NCI-H1417 treated with DMSO at 0.1 percent for 48 hours (cell line): ENCODE results near the gene WDR82.
"Not testable (repeated sequence)": the region's sequence is repeated elsewhere in the genome, so short reads cannot be mapped to it uniquely, and the experiment has no call there.

Experiments used
- DNase-seq: peaks from one replicate; lab custom pipeline; 2025; lab: John Stamatoyannopoulos, UW

The WDR82 gene

DNA sequence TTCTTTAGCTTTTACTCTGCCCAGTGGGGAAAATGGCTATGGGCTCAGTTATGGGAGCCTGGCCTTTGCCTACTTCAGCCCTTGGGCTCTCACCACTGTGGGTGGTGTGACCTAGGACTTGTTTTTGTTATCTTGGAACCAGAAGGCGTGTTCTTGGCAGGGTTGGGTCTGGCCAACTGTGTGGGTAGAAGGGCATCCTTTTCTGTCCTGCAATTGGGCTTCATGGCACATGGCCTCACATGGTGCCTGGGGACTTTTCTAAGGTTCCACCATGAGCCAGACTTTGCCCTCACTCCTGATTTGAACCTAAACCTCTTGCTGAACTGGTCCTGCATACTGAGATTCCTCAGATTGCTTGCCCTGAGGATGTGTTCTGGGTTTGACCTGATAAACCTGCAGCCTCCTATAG is 10.9 kb upstream of the WDR82 start:
- DNase-seq = no peak

DNA sequence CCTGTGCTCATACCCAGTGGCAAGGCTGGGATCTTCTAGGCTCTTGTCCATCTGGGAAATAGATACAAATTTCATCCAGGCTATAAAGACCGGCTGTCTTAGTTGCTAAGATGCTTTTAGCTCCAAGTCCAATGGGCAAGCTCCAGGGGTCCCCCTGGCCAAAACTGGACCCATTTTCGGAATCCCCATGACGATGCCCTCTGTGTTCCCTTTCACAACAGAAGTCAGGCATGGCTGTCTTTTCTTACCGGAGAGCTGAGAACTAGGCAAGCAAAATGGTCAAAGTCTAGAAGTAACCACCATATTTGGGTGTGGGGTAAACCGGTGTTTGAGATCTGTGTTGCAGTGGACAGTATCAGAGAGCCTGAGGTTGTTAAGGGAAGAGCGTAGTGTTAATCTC is 10.2 kb upstream of the WDR82 start:
- no peak for DNase-seq

DNA sequence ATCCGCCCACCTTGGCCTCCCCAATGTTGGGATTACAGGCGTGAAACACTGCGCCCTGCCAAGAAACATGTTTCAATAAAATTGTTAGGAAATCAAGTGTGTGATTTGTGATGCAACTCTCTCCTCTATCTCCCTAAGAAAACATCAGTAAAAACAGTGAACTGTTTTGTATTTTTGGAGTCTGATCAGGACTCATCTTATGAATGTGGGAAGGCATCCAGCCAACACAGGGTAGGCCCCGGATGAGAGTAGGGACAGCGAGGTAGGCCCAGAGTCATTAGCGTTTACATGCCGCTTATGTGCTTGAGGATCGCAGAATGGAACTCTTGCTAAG is 8.3 kb upstream of the WDR82 start:
- no peak for DNase-seq

DNA sequence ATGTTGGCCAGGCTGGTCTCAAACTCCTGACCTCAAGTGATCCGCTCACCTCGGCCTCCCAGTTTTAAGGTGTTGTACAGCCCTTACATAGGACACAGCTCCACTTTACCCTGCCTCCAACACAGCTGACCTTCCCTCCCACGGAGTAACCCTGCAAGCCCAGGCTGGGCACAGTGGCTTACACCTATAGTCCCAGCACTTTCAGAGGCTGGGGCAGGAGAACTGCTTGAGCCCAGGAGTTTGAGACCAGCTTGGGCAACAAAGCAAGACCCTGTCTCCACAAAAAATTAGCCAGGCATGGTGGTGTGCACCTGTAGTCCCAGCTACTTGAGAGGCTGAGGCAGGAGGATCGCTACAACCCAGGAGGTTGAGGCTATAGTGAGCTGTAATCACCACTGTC is 5.6 kb upstream of the WDR82 start:
- not testable (repeated sequence) for DNase-seq

DNA sequence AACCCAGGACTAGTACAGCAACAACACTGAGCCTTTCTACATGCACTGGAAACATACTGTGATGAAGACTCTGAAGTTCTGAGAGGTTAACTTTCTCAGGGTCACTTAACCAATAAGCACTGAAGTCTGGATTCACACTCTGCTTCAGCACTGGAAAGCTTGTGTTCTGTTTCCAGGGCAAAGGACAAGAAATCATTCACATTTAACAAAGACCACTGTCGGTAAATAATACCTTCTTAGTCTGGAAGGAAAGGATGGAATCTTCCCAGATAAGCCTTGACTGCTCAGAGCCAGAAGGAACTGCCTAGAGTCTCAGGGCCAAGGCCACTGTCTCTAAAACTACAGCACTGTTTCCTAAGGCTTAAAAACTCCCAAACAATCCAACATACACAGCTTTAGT is 4.9 kb upstream of the WDR82 start:
- no peak for DNase-seq

DNA sequence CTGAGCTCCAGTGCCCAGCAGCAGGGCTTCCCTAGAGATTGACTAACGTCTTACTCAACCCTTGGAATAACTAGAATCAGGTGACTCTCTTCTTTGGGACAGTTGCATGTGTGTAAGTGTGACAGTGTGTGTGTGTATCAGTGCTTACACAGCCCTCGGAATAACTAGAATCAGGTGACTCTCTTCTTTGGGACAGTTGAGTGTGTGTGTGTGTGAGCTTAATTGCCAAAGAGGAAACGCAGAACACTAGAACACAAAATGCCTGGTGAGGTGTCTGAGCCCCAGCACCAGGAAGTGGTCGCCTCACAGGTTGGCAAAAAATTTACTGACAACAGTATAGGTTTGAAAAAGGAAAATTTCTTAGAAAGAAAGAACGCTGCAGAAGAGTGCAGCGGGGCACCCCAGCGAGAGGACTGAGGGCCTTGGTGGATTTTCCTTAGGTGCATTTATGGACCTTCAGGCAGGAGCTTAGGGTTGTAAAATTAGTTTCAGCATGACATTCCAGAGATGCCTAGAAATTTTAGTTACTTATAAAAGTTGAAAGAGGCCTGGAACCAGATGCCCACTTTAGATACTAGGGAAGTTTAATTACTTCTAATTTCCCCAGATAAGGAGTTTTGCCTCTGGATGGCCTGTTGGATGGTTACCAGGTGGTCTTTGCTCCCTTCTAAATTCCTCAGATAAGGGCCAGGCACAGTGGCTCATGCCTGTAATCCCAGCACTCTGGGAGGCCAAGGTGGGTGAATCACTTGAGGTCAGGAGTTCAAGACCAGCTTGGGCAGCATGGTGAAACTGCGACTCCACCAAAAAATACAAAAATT is 3.7 kb upstream of the WDR82 start:
- no peak for DNase-seq

DNA sequence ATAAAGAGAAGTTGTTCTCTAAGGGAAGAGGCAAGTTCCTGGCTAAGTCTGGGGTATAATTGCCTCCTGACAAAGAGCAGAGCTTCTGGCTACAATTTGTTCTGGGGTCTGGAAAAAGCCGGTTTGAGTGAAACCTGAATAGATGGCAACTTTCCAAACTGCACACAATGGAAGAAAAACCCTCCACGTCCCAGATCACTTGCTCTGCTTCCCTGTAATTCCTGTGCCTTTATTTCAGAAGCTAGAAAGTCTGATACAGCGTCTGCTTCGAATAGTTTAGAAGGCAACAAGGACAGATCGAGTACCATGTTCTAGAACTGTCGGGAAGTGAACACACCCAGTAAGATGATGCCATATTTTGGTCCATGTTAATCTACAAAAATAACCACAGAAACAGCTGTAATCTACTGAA is 1.6 kb upstream of the WDR82 start:
- DNase-seq = no peak

DNA sequence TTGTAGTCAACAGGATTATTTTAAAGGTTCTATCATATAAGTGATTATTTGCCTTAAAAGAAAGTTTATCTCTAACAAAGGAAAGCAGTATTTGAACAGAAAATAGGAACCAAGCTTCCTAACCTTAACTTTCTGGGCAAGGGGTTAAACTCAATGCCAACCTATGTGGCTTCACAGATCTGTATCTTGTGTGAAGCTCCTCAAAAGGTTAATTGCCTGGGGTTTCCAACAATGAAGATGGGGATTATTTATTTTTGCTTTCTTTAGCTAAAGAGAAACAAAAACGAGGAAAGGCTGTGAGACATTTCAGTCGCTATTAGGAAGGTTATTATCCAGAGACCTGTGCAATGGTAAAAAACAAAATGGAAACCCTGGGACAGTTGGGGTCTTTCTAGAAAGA is 1.1 kb upstream of the WDR82 start:
- DNase-seq = no peak

DNA sequence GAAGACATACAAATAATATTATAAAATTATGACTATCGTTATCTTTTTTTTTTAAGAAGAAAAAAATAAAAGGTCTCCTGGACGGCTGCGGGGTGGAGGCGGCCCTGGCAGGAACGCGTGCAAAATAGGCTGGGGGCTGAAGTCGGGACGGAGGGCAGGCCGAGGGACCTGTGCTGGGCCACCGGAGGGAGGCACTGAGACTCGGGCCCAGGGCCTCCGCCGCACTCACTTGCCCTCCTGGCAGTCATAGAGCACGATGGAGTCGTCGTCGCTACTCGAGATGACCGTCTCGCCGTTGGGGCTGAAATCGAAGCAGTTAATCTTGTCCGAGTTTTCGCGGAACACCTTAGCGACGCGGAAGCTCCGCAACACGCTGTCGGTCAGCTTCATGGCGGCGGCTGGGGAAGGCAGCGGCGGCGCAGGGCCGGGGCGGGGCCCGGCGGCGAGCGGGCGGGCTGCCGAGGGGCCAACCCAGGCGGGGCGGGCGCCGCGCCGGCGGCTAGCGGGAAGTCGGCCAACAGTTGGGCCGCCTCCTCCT is 408 bp downstream of the WDR82 start:
- DNase-seq = no peak

DNA sequence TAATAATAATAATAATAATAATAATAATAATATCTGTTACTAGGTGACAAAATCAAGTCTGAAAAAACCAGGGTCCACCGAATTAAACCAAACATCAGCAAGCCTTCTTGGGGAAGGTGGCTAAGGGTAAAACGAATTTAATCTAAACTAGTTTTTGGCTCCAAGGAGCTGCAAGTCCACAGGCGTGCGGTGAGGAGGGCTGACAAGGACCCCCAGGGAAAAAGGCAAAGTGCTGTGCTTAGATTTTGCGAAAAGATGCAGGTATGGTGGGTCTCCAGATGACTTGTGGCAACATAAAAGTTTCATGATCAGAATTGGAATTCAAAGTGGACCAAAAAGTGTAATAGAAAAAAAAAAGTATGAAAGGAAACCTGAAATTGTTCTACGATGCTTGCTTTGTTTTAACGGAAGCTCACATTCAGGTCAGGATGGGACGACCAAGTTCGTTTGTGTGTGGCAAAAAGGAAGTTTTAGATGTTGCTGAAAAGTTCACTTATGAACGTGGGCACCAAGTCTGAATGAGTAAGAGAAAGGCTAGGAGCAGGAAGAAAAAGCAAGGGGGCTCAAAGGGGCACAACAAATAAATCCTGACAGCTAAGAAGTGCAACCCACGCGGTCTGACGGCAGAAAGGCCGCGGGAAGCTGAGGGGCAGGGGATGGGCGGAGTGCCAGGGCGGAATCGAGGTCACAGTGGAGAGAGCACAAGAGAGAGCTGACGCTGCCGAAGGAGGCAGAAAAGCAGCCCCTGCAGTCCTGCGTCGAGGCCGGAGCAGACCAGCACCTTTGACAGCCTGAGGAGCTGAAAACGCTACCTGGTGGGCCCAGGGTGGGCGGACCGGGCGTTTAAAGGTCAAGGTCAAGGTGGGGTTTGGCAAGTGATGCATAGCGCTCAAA is 1.1 kb downstream of the WDR82 start:
- DNase-seq = no peak

DNA sequence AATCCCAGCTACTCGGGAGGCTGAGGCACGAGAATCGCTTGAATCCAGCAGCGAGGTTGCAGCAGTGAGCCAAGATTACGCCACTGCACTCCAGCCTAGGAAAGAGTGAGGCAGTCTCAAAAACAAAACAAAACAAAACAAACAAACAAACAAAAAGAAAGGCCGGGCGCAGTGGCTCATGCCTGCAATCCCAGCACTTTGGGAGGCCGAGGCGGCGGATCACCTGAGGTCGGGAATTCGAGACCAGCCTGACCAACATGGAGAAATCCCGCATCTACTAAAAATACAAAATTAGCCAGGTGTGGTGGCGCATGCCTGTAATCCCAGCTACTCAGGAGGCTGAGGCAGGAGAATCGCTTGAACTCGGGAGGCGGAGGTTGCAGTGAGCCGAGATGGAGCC is 3.7 kb downstream of the WDR82 start:
- not testable (repeated sequence) for DNase-seq

DNA sequence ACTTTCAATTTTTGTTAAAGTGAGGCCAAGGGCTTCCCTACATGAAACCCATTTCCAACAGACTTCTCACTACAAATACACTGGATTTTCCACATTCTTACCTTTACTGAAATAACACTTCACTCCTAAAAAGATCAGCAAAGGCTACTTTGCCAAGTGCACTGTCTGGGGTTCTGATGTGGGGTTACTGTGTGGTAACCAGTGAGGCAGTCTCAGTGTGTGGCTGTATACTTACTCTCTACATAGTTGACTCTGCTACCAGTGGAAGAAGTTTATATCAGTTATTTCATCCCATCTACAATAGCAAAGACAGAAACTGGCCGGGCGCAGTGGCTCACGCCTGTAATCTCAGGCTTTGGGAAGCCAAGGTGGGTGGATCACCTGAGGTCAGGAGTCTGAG is 5.6 kb downstream of the WDR82 start:
- DNase-seq = no peak

DNA sequence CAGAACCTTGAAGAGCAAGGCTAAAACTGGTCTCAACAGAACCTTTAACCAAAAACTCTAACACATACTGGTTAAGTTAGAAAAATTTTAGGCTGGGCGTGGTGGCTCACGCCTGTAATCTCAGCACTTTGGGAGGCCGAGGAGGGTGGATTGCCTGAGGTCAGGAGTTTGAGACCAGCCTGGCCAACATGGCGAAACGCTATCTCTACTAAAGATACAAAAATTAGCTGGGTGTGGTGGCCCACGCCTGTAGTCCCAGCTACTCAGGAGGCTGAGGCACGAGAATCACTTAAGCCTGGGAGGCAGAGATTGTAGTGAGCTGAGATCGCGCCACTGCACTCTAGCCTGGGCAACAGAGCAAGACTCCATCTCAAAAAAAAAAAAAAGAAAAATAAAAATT is 6.3 kb downstream of the WDR82 start:
- DNase-seq = not testable (repeated sequence)

DNA sequence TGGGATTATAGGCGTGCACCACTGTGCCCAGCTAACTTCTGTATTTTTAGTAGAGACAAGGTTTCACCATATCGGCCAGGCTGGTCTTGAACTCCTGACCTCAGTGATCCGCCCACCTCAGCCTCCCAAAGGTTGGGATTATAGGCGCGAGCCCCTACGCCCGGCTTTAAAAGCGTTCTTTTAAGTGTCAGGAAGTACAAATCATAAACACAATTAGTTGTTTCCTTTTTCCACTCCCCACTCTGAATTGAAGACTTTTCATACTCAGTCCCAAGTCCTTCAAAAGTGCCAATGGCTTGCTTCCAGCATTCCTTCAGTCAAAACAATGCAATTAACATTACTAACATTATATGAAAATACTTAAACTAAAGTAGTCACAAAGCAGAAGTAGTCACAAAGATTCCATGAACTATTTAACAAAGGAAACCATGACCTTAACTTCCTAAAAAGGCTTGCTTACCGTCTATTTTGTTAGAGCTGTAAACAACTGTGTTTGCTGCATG is 8.1 kb downstream of the WDR82 start:
- no peak for DNase-seq

DNA sequence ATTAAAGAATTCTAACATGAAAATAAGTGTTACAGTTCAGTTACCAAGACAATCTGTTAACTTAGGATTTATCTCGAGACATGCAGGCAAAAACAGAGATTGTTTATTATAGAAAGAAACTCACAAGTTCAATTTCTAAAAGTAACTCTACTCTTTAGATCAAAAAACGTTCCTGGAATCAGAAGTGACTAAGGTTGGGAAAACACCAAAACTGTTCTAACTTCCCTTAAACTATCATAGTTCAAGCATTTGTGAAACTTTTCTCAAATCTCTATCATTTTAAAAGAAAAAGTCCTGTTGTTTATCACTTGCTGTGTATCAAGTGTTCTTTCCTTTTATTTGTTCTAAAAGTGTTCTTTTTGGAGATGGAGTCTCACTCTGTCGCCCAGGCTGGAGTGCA is 8.7 kb downstream of the WDR82 start:
- no peak for DNase-seq

DNA sequence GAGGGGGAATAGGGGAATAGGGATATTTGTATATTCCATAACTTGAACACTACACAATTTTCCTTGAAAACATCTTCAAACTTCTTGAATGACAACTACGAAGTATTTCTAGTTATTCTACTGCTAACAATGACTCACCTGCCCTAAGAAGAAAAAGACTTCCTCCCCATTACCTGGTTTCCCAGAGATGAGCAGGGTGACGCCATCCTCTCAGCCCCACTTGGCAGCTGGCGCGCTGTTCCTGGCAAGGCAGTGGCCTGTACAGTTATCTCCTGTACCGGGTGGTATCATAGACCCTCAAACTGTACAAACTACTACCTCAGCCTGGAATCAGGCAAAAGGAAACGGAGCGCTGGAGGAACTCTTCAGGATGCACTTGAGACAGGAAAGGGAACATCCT is 10.4 kb downstream of the WDR82 start:
- DNase-seq = no peak

DNA sequence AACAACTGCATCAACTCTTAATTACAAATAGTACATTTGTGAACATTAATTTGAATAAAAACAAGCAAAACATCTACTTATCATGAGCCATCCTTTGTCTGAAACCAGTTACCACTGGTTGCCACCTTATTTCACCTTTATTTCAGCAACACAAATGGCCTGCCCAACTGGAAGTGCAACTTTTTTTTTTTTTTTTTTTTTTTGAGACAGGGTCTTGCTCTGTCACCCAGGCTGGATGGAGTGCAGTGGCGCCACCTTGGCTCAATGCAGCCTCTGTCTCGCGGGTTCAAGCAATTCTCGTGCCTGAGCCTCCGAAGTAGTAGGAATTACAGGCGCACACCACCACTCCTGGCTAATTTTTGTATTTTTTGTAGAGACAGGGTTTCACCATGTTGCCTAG is 13.1 kb downstream of the WDR82 start:
- no peak for DNase-seq

DNA sequence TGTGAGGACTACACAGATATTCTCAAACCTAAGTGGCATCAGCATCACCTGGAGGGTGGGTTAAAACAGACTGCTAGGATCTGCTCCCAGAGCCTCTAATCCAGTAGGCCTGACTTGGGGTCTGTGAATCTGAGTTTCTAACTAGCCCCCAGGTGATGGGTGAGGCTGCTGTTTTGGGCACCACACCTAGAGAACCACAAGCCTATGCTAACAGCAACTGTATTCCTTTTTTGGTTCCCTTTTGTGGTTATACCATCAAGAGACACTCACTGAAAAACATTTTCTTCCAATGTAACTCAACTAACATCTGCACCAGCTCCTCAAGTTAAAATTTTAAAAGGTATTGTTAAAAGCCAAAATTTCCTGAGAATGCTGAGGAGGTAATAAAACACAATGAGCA is 16.0 kb downstream of the WDR82 start:
- no peak for DNase-seq

DNA sequence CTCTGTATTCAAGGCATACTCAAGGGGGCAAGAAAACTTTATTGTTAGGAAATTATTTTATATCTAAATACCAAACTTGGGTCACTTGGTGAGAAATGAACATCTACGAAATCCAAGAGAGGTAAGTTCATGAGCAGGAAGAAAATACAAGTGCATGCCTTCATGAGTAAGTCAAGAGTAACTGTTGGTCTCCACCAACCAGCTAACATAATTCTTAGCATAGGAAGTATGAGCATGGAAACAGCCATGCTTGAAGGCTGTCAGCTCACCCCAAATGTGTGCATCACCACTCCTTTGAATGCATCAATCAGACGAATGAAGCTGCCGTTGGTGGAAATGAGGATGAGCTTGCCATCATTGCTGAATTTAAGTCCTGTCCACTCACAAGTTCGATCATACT is 19.0 kb downstream of the WDR82 start:
- DNase-seq = no peak

DNA sequence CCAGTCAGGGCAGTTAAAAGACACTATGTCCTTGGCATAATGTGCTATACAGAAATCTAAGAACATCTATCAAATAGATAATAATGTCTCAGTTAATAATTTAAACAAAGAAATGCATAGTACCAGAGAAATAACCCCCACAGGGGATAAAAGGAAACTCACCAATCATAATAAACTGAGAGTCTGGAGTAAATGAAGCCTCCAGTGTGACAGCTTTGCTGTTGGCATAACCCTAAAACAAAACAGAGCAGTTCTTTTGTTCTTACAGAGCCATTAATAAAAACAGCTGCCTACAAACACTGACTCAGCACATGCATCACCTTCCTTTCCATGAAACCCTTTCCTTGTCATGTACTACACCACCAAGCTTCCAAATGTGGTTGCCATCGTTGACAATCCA is 19.4 kb downstream of the WDR82 start:
- no peak for DNase-seq

DNA sequence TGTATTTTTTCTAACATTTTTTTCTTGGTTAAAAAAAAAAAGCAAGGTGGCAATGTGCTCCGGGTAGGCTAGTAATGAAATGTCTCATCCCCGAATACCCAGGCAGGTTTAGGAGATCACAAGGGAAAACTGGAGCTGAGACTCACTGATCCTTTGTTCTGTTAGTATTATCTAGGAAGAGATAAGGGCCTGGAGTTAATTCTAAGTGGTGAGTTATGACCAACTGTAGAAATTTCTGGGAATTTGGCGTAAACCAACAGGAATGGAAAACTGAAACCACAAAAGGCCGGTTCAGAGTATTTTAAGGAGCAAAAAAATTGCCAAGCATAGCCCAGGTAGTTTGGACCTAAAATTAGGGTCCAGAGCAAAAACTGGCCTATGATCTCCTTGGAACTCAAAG is 20.5 kb downstream of the WDR82 start:
- no peak for DNase-seq

DNA sequence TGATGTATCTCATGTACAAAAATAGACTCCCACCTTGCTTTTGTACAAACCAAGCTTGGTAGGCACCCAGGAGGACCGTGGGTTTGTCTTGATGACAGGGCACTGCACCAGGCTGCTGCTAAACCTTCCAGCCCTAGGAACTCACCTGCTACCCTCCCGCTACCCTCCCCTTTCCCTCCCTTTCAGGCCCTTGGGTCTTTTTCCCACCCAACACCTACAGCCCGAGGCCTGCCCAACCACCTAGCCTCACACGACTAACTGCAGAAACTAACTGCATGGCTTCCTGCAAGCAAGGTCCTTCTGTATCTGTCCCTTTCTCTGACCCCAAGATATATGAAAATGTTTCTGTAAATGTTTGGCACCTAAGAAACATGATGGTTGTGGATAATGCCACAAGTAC is 21.8 kb downstream of the WDR82 start:
- DNase-seq = no peak

DNA sequence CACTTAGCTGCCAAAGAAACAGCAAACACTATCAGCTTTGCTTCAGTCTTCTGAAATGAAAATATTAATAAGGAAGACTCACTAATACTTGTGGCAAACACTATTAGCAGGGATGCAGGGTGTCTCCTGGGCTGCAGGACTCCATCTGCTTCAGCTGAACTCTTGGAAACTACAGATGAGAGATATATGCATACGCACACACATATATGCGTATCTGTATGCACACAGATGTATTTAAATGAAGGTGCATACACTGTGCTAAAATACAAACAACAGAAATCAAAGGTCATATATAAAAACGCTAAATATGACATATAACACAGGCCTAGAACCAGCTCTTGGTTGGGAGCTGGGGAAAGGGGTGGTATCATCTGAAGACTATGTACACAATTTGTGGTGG is 22.3 kb downstream of the WDR82 start:
- no peak for DNase-seq
